Lung (tissue), 12 donors: ENCODE data around the gene FAM185A. TPM values are rescaled to one million over a fixed set of nuclear protein-coding genes. Genes with fewer than 3 reads are reported as not detected.

Source experiments
- ATAC-seq: fragments of 200-7000 bp; cut with Tn5 transposase; one replicate; pipeline ENCODE4 v1.9.1; 2020; ENCODE audit warnings: moderate number of reproducible peaks; ENCODE audit not compliant: insufficient read depth, low FRiP score
- DNase-seq, 3 donors: peaks; one replicate each; pipeline ENCODE4 v3.0.0-alpha.2; 2013 to 2017
- H3K27ac ChIP-seq, 2 donors: one replicate each; pipeline ENCODE4 v1.5.1; 2013; ENCODE audit warnings: mild to moderate bottlenecking in 2 of 2, moderate library complexity in 2 of 2, control low read depth in 1 of 2, inconsistent platforms in 1 of 2, low read depth in 1 of 2, low read length in 1 of 2
- H3K27me3 ChIP-seq, 3 donors: one replicate each; pipeline ENCODE4 v1.5.1; 2013; ENCODE audit warnings: low read length in 2 of 3; ENCODE audit not compliant: control insufficient read depth in 3 of 3, insufficient read depth in 3 of 3
- H3K36me3 ChIP-seq, 4 donors: one replicate each; pipeline ENCODE4 v1.5.1; 2013; ENCODE audit warnings: low read length in 4 of 4, mild to moderate bottlenecking in 1 of 4, moderate library complexity in 1 of 4; ENCODE audit not compliant: control insufficient read depth in 4 of 4, insufficient read depth in 4 of 4
- H3K4me1 ChIP-seq, 5 donors: one replicate each; pipeline ENCODE4 v1.5.1; 2013; ENCODE audit warnings: low read length in 5 of 5, mild to moderate bottlenecking in 2 of 5, moderate library complexity in 1 of 5; ENCODE audit not compliant: control insufficient read depth in 5 of 5, insufficient read depth in 5 of 5
- H3K4me3 ChIP-seq: one replicate; pipeline ENCODE4 v1.5.1; 2013; ENCODE audit warnings: mild to moderate bottlenecking, control low read depth, moderate library complexity
- H3K9ac ChIP-seq, 2 donors: one replicate each; pipeline ENCODE4 v1.5.1; 2013; ENCODE audit warnings: low read length in 2 of 2, control low read depth in 1 of 2; ENCODE audit not compliant: insufficient read depth in 1 of 2
- H3K9me3 ChIP-seq, 4 donors: one replicate each; pipeline ENCODE4 v1.5.1; 2013; ENCODE audit warnings: low read length in 3 of 4, mild to moderate bottlenecking in 1 of 4, moderate library complexity in 1 of 4; ENCODE audit not compliant: control insufficient read depth in 4 of 4, insufficient read depth in 3 of 4
- WGBS, 2 donors: extraction: QIAGEN DNeasy Blood & Tissue Kit; methylation state at CpG; one replicate each; pipeline ENCODE4 v1.1.7; 2013; 5-methylcytosine and 5-hydroxymethylcytosine counted together
- polyA plus RNA-seq, 2 donors: library from polyadenylated mRNA; stranded (reverse); fragments of 200-250 nt; gene quantifications; one replicate each; pipeline ENCODE4 v1.2.1, GENCODE V29; 2013
- total RNA-seq, 2 donors: library from RNA; depleted of rRNA in 1 of 2; stranded (reverse); fragments of >200 nt in 1 of 2; gene quantifications; one replicate each; pipeline ENCODE4 v1.2.1, GENCODE V29; 2014 to 2021
- TF ChIP-seq, protein P1 (sequence below): IDR thresholded peaks from 2 replicates; pipeline ENCODE4 v1.5.1; 2012; ENCODE audit warnings: mild to moderate bottlenecking; ENCODE audit errors: control extremely low read depth, extremely low read depth
- donor health status: control.
- donor health status: control.
- donor health status: Bipolar disorder and iron deficiency.
- donor health status: healthy.
- donor health status: DM: yes; HTN: yes; CAD: no.

FAM185A gene
- total and polyA plus RNA-seq, 4 donors = 2.8 to 17.3 (median 8.0) TPM

DNA sequence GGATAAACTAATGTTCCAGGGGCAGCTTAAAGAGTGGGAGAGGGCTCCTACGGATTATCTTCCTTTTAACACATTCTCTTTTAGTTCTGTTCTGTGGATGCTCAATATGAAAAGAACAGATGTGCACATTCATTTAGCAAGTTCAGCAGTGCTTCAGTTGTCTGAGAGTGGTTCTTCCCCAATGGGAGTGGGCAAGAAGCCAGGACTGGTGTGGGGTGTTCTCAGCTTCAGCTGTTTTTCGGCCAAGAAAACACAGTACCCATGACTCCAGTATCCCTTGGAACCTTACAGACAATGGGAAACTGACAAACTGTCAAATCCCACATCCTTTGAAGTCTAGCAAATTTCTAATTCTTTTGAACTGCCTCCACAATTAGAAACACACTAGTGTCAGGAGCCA lies 92.5 kb downstream of the FAM185A start:
- peak; percentile 83 to 93 (median 93) for DNase-seq
- WGBS, 2 donors = 67 to 96% methylated on average over 2 of the region's 2 CpGs
- ATAC-seq = no peak
- no peaks in the 10 kb centered on the region for H3K9me3 ChIP-seq
- TF ChIP-seq, protein P1, sequence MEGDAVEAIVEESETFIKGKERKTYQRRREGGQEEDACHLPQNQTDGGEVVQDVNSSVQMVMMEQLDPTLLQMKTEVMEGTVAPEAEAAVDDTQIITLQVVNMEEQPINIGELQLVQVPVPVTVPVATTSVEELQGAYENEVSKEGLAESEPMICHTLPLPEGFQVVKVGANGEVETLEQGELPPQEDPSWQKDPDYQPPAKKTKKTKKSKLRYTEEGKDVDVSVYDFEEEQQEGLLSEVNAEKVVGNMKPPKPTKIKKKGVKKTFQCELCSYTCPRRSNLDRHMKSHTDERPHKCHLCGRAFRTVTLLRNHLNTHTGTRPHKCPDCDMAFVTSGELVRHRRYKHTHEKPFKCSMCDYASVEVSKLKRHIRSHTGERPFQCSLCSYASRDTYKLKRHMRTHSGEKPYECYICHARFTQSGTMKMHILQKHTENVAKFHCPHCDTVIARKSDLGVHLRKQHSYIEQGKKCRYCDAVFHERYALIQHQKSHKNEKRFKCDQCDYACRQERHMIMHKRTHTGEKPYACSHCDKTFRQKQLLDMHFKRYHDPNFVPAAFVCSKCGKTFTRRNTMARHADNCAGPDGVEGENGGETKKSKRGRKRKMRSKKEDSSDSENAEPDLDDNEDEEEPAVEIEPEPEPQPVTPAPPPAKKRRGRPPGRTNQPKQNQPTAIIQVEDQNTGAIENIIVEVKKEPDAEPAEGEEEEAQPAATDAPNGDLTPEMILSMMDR = no peak
- H3K4me3 ChIP-seq = no peak overlapping the region
- no peak overlapping the region for H3K27ac ChIP-seq
- peaks cover 0 to 4% (median 1%) of the 10 kb centered on the region in 4 donors for H3K36me3 ChIP-seq
- peaks cover 0 to 40% (median 0%) of the 10 kb centered on the region in 5 donors for H3K4me1 ChIP-seq
- H3K27me3 ChIP-seq = no peaks in the 10 kb centered on the region
- H3K9ac ChIP-seq = no peak overlapping the region

DNA sequence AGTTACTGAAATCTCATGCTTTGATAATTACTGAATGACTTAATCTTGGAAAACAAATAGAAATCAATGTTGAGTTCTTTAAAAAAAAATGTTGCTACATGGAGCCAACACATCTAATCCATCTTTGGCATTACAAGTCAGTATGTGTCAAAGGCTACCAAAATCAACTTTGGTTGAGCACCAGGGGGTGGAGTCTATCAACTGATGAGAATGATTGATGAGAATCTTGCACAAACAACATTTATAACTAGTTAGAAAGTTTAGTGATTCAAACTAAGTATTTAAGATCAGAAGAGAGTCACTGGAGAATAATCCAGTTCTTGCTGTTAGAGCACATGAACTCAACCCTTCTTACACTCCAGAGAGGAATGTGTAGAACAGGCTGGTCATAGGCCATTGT lies 93.5 kb downstream of the FAM185A start:
- H3K9ac ChIP-seq = no peak overlapping the region
- DNase-seq (no peak), ATAC-seq (no peak)
- H3K36me3 ChIP-seq = peaks cover 0 to 4% (median 1%) of the 10 kb centered on the region in 4 donors
- H3K9me3 ChIP-seq = no peaks in the 10 kb centered on the region
- no peak overlapping the region for H3K27ac ChIP-seq
- H3K27me3 ChIP-seq = no peaks in the 10 kb centered on the region
- H3K4me3 ChIP-seq = no peak overlapping the region
- peaks cover 0 to 30% (median 0%) of the 10 kb centered on the region in 5 donors for H3K4me1 ChIP-seq
- TF ChIP-seq, protein P1 = no peak

DNA sequence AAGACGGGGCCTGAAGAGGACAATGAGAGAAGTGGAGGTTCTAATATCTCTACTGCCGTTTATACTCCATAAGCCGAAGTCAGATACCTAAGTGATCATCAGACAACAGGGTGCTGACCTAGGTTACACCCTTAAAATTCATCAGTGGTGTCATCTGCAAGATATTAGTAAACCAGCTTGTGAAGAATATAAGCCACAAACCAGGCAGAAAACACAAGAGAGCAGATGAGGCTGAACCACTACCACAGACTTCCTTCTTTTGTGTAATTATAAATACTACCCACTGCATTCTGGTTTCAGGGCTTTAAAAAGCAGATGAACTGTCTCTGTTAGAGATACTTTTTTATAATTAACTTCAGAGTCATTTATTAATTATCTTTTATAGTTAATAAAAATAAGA lies 95.1 kb downstream of the FAM185A start:
- ATAC-seq = no peak
- H3K27ac ChIP-seq = no peak overlapping the region
- H3K36me3 ChIP-seq = peaks cover 0 to 2% (median 0%) of the 10 kb centered on the region in 4 donors
- no peak overlapping the region for H3K9ac ChIP-seq
- WGBS, 2 donors = 95% methylated on average over 3 of the region's 3 CpGs
- TF ChIP-seq, protein P1 = no peak
- no peaks in the 10 kb centered on the region for H3K27me3 ChIP-seq
- H3K9me3 ChIP-seq = no peaks in the 10 kb centered on the region
- H3K4me1 ChIP-seq = peaks cover 0 to 22% (median 0%) of the 10 kb centered on the region in 5 donors
- H3K4me3 ChIP-seq = no peak overlapping the region
- no peak for DNase-seq

DNA sequence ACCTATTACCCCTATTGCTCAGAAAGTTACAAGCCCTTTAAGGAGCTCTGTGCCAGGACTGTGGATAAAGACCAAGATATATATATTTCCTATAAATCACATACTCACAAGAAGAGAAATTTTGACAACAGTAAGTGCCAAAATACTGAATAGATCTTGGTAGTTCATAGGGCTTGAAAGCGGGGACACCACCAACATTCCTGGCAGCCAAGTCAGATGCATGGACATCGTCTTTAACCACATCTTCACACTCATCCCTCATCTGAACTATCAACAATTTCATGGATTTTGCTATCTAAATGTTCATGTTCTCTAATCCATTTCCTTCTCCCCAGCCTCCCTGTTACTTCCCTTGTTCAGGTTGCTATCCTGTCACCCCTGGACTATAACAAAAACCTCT lies 96.5 kb downstream of the FAM185A start:
- H3K36me3 ChIP-seq = peaks cover 0 to 2% (median 0%) of the 10 kb centered on the region in 4 donors
- no peak overlapping the region for H3K4me3 ChIP-seq
- WGBS, 2 donors = 95 to 96% methylated on average over 2 of the region's 2 CpGs
- peaks cover 0 to 20% (median 0%) of the 10 kb centered on the region in 5 donors for H3K4me1 ChIP-seq
- H3K9me3 ChIP-seq = no peaks in the 10 kb centered on the region
- no peak for DNase-seq
- ATAC-seq = no peak
- TF ChIP-seq, protein P1 = no peak
- H3K9ac ChIP-seq = no peak overlapping the region
- H3K27ac ChIP-seq = no peak overlapping the region
- H3K27me3 ChIP-seq = no peaks in the 10 kb centered on the region
